ENCODE results near the gene OR6C4. TPM values are rescaled to one million over a fixed set of nuclear protein-coding genes. Genes with fewer than 3 reads are reported as not detected.

The OR6C4 gene
- total and polyA plus RNA-seq, 2 experiments from 2014 or later: not detected

DNA sequence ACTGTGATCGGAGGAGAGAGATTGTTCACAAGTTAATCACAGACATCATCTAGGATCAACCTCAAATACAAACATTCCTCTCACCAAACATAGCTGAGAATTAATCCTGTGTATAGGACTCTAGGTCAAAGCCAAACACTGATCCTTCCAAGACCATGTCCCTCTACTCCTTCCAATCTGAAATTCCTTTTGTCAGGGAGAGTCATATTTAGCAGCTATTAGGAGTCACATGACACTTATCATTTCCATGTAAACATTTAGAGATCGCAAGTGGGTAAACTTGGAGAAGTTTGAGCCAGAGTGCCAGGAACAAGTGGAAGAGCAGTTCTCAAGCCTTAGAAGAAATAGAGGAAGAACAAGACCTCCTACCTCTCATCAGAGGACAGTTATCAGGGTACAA lies 36.4 kb downstream of the OR6C4 start:
- Histone ChIP-seq H3K4me1 (ENCODE audit: insufficient read depth) (peaks cover 5% of the 10 kb centered on the region; the same call in 1 of the 2 replicates), H3K27ac (ENCODE audit: low read depth) (no peak overlapping the region), H3K36me3 (ENCODE audit: insufficient read depth) (no peaks in the 10 kb centered on the region), H3K4me2 (no peak overlapping the region), H3K4me3 (no peak overlapping the region), H3K9me2 (ENCODE audit: insufficient read depth) (peaks cover 6% of the 10 kb centered on the region; the same call in 1 of the 2 replicates), H3K79me2 (replicated peaks; ENCODE audit: insufficient read depth) (no peaks in the 10 kb centered on the region), H4K20me1 (replicated peaks; ENCODE audit: insufficient read depth) (no peaks in the 10 kb centered on the region), H3K27me3 (ENCODE audit: insufficient read depth) (no peaks in the 10 kb centered on the region), H2AFZ (no peak overlapping the region), H3F3A (replicated peaks; ENCODE audit: low read depth) (no peaks in the 10 kb centered on the region)
- Mint-ChIP-seq H3K27ac (no peak overlapping the region), H3K9me3 (peaks cover 7% of the 10 kb centered on the region), H3K36me3 (ENCODE audit: low read depth) (peaks cover 9% of the 10 kb centered on the region; the same call in 2 of the 3 replicates), H3K4me1 (peaks cover 9% of the 10 kb centered on the region; the same call in 1 of the 3 replicates), H3K27me3 (ENCODE audit: insufficient read depth, low read depth, poor library complexity) (peaks cover 2% of the 10 kb centered on the region), H3K4me3 (no peak overlapping the region)
- DNase-seq (ENCODE audit: low spot score) (no peak), ATAC-seq (no peak)
- TF ChIP-seq ZNF114 (CRISPR knock-in tag; IDR thresholded peaks at IDR 0.05): no peak
- no peak for TF ChIP-seq JUNB (IDR thresholded peaks at IDR 0.05; ENCODE audit: unreplicated experiment)
- TF ChIP-seq, protein P1, sequence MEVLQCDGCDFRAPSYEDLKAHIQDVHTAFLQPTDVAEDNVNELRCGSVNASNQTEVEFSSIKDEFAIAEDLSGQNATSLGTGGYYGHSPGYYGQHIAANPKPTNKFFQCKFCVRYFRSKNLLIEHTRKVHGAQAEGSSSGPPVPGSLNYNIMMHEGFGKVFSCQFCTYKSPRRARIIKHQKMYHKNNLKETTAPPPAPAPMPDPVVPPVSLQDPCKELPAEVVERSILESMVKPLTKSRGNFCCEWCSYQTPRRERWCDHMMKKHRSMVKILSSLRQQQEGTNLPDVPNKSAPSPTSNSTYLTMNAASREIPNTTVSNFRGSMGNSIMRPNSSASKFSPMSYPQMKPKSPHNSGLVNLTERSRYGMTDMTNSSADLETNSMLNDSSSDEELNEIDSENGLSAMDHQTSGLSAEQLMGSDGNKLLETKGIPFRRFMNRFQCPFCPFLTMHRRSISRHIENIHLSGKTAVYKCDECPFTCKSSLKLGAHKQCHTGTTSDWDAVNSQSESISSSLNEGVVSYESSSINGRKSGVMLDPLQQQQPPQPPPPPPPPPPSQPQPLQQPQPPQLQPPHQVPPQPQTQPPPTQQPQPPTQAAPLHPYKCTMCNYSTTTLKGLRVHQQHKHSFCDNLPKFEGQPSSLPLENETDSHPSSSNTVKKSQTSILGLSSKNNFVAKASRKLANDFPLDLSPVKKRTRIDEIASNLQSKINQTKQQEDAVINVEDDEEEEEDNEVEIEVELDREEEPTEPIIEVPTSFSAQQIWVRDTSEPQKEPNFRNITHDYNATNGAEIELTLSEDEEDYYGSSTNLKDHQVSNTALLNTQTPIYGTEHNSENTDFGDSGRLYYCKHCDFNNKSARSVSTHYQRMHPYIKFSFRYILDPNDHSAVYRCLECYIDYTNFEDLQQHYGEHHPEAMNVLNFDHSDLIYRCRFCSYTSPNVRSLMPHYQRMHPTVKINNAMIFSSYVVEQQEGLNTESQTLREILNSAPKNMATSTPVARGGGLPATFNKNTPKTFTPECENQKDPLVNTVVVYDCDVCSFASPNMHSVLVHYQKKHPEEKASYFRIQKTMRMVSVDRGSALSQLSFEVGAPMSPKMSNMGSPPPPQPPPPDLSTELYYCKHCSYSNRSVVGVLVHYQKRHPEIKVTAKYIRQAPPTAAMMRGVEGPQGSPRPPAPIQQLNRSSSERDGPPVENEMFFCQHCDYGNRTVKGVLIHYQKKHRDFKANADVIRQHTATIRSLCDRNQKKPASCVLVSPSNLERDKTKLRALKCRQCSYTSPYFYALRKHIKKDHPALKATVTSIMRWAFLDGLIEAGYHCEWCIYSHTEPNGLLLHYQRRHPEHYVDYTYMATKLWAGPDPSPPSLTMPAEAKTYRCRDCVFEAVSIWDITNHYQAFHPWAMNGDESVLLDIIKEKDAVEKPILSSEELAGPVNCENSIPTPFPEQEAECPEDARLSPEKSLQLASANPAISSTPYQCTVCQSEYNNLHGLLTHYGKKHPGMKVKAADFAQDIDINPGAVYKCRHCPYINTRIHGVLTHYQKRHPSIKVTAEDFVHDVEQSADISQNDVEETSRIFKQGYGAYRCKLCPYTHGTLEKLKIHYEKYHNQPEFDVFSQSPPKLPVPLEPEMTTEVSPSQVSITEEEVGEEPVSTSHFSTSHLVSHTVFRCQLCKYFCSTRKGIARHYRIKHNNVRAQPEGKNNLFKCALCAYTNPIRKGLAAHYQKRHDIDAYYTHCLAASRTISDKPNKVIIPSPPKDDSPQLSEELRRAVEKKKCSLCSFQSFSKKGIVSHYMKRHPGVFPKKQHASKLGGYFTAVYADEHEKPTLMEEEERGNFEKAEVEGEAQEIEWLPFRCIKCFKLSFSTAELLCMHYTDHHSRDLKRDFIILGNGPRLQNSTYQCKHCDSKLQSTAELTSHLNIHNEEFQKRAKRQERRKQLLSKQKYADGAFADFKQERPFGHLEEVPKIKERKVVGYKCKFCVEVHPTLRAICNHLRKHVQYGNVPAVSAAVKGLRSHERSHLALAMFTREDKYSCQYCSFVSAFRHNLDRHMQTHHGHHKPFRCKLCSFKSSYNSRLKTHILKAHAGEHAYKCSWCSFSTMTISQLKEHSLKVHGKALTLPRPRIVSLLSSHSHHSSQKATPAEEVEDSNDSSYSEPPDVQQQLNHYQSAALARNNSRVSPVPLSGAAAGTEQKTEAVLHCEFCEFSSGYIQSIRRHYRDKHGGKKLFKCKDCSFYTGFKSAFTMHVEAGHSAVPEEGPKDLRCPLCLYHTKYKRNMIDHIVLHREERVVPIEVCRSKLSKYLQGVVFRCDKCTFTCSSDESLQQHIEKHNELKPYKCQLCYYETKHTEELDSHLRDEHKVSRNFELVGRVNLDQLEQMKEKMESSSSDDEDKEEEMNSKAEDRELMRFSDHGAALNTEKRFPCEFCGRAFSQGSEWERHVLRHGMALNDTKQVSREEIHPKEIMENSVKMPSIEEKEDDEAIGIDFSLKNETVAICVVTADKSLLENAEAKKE (CRISPR knock-in tag; IDR thresholded peaks at IDR 0.05): no peak
- TF ChIP-seq, protein P2, sequence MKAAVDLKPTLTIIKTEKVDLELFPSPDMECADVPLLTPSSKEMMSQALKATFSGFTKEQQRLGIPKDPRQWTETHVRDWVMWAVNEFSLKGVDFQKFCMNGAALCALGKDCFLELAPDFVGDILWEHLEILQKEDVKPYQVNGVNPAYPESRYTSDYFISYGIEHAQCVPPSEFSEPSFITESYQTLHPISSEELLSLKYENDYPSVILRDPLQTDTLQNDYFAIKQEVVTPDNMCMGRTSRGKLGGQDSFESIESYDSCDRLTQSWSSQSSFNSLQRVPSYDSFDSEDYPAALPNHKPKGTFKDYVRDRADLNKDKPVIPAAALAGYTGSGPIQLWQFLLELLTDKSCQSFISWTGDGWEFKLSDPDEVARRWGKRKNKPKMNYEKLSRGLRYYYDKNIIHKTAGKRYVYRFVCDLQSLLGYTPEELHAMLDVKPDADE (IDR thresholded peaks at IDR 0.05): no peak
- TF ChIP-seq NANOG (IDR thresholded peaks at IDR 0.05; ENCODE audit: borderline replicate concordance): no peak
- TF ChIP-seq, protein P3, sequence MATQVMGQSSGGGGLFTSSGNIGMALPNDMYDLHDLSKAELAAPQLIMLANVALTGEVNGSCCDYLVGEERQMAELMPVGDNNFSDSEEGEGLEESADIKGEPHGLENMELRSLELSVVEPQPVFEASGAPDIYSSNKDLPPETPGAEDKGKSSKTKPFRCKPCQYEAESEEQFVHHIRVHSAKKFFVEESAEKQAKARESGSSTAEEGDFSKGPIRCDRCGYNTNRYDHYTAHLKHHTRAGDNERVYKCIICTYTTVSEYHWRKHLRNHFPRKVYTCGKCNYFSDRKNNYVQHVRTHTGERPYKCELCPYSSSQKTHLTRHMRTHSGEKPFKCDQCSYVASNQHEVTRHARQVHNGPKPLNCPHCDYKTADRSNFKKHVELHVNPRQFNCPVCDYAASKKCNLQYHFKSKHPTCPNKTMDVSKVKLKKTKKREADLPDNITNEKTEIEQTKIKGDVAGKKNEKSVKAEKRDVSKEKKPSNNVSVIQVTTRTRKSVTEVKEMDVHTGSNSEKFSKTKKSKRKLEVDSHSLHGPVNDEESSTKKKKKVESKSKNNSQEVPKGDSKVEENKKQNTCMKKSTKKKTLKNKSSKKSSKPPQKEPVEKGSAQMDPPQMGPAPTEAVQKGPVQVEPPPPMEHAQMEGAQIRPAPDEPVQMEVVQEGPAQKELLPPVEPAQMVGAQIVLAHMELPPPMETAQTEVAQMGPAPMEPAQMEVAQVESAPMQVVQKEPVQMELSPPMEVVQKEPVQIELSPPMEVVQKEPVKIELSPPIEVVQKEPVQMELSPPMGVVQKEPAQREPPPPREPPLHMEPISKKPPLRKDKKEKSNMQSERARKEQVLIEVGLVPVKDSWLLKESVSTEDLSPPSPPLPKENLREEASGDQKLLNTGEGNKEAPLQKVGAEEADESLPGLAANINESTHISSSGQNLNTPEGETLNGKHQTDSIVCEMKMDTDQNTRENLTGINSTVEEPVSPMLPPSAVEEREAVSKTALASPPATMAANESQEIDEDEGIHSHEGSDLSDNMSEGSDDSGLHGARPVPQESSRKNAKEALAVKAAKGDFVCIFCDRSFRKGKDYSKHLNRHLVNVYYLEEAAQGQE (IDR thresholded peaks at IDR 0.05; ENCODE audit: unreplicated experiment): no peak
- no peak for TF ChIP-seq POLR2AphosphoS5 (IDR thresholded peaks at IDR 0.05; ENCODE audit: low read depth)
- TF ChIP-seq EZH2 (IDR thresholded peaks at IDR 0.05; ENCODE audit: low read depth, unreplicated experiment): no peak
- TF ChIP-seq STAT1 (IDR thresholded peaks at IDR 0.05; ENCODE audit: unreplicated experiment): no peak
- TF ChIP-seq EZH2phosphoT487 (IDR thresholded peaks at IDR 0.05; ENCODE audit: unreplicated experiment): no peak
- TF ChIP-seq, protein P4, sequence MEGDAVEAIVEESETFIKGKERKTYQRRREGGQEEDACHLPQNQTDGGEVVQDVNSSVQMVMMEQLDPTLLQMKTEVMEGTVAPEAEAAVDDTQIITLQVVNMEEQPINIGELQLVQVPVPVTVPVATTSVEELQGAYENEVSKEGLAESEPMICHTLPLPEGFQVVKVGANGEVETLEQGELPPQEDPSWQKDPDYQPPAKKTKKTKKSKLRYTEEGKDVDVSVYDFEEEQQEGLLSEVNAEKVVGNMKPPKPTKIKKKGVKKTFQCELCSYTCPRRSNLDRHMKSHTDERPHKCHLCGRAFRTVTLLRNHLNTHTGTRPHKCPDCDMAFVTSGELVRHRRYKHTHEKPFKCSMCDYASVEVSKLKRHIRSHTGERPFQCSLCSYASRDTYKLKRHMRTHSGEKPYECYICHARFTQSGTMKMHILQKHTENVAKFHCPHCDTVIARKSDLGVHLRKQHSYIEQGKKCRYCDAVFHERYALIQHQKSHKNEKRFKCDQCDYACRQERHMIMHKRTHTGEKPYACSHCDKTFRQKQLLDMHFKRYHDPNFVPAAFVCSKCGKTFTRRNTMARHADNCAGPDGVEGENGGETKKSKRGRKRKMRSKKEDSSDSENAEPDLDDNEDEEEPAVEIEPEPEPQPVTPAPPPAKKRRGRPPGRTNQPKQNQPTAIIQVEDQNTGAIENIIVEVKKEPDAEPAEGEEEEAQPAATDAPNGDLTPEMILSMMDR (conservative IDR thresholded peaks at IDR 0.05; ENCODE audit: low read depth in 2 of 2): no peak
- TF ChIP-seq ZNF331 (CRISPR knock-in tag; IDR thresholded peaks at IDR 0.05; ENCODE audit: low read depth): no peak
- TF ChIP-seq CREB1 (CRISPR knock-in tag; IDR thresholded peaks at IDR 0.05; ENCODE audit: low read depth): no peak
